ENCODE results near the gene TPSB2. TPM values are rescaled to one million over a fixed set of nuclear protein-coding genes. Genes with fewer than 3 reads are reported as not detected.

TPSB2 gene
- total RNA-seq, 1 experiment from 2014 or later, result not detected

DNA sequence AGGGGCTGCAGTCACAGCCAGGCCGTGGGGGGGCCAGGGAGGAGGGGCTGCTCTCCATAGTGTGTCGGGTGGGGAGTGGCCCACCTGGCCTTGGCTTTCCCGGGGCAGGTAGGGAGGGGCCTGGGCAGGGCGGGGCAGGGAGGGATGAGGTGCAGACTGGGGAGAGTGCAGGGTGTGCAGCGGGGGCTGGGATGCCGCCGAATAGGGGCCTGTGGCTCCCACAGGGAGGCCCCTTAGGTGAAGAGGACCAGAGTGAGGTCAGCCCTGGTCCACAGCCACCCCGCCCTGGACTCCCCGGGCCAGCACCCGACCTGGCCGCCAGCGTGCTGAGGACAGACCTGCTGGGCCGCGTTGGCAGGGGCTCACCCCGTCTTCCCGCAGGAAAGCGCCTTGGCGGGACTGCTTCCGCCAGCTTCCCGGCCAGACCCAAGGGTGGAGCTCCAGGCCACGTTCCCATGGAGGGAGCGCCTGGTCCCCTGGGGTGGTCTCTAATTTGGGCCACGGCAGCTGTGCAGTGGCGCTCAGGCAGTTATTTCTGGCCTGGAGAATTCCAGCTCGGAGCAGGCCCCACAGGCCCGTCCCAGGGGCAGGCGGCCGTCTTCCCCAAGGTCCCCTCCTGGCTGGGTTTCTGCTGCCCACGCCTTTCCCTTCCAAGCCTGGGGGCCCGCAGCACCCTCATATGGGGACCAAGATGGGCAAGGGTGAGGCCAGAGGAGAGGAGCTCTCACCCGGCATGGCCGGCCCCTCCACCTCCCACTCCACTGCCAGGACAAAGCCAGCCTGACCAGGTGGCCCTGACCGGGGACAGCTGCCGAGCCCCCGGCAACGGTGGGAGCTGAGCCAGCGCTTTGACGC lies 49.2 kb downstream of the TPSB2 start:
- H3K9me2 ChIP-seq (replicated peaks; ENCODE audit: low read length), result no peaks in the 10 kb centered on the region
- TF ChIP-seq, protein P1, sequence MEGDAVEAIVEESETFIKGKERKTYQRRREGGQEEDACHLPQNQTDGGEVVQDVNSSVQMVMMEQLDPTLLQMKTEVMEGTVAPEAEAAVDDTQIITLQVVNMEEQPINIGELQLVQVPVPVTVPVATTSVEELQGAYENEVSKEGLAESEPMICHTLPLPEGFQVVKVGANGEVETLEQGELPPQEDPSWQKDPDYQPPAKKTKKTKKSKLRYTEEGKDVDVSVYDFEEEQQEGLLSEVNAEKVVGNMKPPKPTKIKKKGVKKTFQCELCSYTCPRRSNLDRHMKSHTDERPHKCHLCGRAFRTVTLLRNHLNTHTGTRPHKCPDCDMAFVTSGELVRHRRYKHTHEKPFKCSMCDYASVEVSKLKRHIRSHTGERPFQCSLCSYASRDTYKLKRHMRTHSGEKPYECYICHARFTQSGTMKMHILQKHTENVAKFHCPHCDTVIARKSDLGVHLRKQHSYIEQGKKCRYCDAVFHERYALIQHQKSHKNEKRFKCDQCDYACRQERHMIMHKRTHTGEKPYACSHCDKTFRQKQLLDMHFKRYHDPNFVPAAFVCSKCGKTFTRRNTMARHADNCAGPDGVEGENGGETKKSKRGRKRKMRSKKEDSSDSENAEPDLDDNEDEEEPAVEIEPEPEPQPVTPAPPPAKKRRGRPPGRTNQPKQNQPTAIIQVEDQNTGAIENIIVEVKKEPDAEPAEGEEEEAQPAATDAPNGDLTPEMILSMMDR (conservative IDR thresholded peaks at IDR 0.05; ENCODE audit: low read depth, low read length), result no peak
- no peak for TF ChIP-seq EZH2phosphoT487 (IDR thresholded peaks at IDR 0.05; ENCODE audit: borderline replicate concordance, low read length)
- no peak for TF ChIP-seq EZH2 (IDR thresholded peaks at IDR 0.05; ENCODE audit: low read length, unreplicated experiment)
- no peak overlapping the region for H2AFZ ChIP-seq (ENCODE audit: low read length)
- ATAC-seq (no peak), DNase-seq (no peak)
- H3K4me3 ChIP-seq (ENCODE audit: low read length), result no peak overlapping the region
- H3K4me1 ChIP-seq (ENCODE audit: insufficient read depth, low read length), result peaks cover 10% of the 10 kb centered on the region
- H3K27ac ChIP-seq (ENCODE audit: low read length), result no peak overlapping the region
- POLR2A ChIA-PET (ENCODE audit: unreplicated experiment), result no interaction called here
- intact Hi-C loops (cut with micrococcal nuclease), result no loop called here
- no peaks in the 10 kb centered on the region for H4K20me1 ChIP-seq (ENCODE audit: low read length)
- CTCF ChIA-PET, result no interaction called here
- no peak overlapping the region for H3K9ac ChIP-seq (ENCODE audit: low read length)
- H3K36me3 ChIP-seq (ENCODE audit: low read depth, low read length), result no peaks in the 10 kb centered on the region
- BruUV-seq (replicated peaks), result no TSS peak
- H3K27me3 ChIP-seq (ENCODE audit: low read length), result no peaks in the 10 kb centered on the region
- H3K79me2 ChIP-seq (ENCODE audit: low read length), result no peaks in the 10 kb centered on the region
- H3K4me2 ChIP-seq (ENCODE audit: low read length), result no peak overlapping the region
- no peaks in the 10 kb centered on the region for H3K9me3 ChIP-seq (ENCODE audit: low read length)
- no peaks in the 10 kb centered on the region for H3F3A ChIP-seq (ENCODE audit: low read length, unreplicated experiment)

Other genes starting within 250 kb of the TPSB2 start
- gene SOX8, start 248.4 kb downstream of the TPSB2 start, total RNA-seq (2014; rRNA removed), result 0.47 and 0.92 TPM in 2 replicates
- 0.51 and 1.0 TPM in 2 replicates for gene SSTR5, start 157.4 kb downstream of the TPSB2 start, total RNA-seq (2014; rRNA removed)
- not detected in 2 replicates for gene C1QTNF8, start 133.9 kb downstream of the TPSB2 start, total RNA-seq (2014; rRNA removed)
- gene CACNA1H, start 77.1 kb downstream of the TPSB2 start, total RNA-seq (2014; rRNA removed), result 4.1 and 7.8 TPM in 2 replicates
- gene TPSG1, start 4.9 kb downstream of the TPSB2 start, total RNA-seq (2014; rRNA removed), result not detected in 2 replicates
- gene TPSAB1, start 10.5 kb upstream of the TPSB2 start, total RNA-seq (2014; rRNA removed), result not detected in 2 replicates
- not detected in 2 replicates for gene TPSD1, start 25.9 kb upstream of the TPSB2 start, total RNA-seq (2014; rRNA removed)
- gene UBE2I, start 79.5 kb upstream of the TPSB2 start, total RNA-seq (2014; rRNA removed), result 71.3 and 116 TPM in 2 replicates
- gene BAIAP3, start 103.5 kb upstream of the TPSB2 start, total RNA-seq (2014; rRNA removed), result 13.1 and 18.2 TPM in 2 replicates
- 117 and 142 TPM in 2 replicates for gene TSR3, start 121.7 kb upstream of the TPSB2 start, total RNA-seq (2014; rRNA removed)
- gene GNPTG, start 121.7 kb upstream of the TPSB2 start, total RNA-seq (2014; rRNA removed), result 36.0 and 36.3 TPM in 2 replicates
- gene UNKL, start 184.5 kb upstream of the TPSB2 start, total RNA-seq (2014; rRNA removed), result 18.8 and 33.9 TPM in 2 replicates
- gene UQCC4, start 190.6 kb upstream of the TPSB2 start, total RNA-seq (2014; rRNA removed), result 27.0 and 33.2 TPM in 2 replicates
- not detected in 2 replicates for gene PERCC1, start 200.9 kb upstream of the TPSB2 start, total RNA-seq (2014; rRNA removed)
- gene CCDC154, start 214.4 kb upstream of the TPSB2 start, total RNA-seq (2014; rRNA removed), result not detected in 2 replicates
- 48.2 and 66.6 TPM in 2 replicates for gene CLCN7, start 244.8 kb upstream of the TPSB2 start, total RNA-seq (2014; rRNA removed)